GM12801 (cell line): ENCODE measurements around the gene CHML.

ENCODE experiments used
- CTCF ChIP-seq: IDR thresholded peaks from one replicate; pipeline ENCODE4 v1.5.1; 2011; ENCODE audit warnings: control low read depth; ENCODE audit not compliant: insufficient read length; ENCODE audit errors: extremely low read depth

The CHML gene

DNA sequence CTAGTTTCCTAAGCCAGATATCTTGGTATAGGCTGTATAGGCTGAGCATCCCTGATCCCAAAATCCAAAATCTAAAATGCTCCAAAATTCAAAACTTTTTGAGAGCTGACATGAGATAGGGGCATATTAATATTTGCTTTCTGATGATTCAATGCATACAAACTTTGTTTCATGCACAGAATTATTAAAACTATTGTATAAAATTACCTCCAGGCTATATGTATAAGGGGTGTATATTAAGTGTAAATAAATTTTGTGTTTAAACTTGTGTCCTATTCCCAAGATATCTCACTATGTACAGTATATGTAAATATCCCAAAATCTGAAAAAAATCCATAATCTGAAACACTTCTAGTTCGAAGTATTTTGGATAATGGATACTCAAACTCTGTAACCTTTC, 14.5 kb upstream of the CHML start:
- TF ChIP-seq CTCF: no peak

DNA sequence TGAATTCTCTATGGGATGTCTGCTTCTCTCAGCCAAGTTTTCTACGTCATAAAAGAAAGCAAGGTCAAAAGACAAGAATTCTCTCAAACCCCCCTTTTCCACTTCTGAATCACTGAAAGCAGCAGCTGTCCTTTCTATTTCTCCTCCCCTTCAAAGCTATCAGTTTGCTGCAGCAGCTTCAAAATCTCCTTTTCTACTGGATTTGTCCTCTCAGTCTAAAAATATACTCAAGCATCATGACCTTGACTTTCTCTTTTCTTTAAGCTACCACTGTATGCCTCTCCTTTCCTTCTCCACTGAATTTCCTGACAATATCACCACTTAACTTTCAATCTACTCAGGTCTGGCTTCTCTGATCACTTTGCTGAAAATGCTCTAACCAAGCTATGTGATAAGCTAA, 13.8 kb upstream of the CHML start:
- no peak for TF ChIP-seq CTCF

- TF ChIP-seq CTCF: no peak
Measured at GRCh38 chr1:241652012-241652411, 11.8 kb upstream of the CHML start, which contains the start of gene WDR64. WDR64 (plus strand) TSS chr1:241652281; CDS start chr1:241652485, 204 bp downstream.

DNA sequence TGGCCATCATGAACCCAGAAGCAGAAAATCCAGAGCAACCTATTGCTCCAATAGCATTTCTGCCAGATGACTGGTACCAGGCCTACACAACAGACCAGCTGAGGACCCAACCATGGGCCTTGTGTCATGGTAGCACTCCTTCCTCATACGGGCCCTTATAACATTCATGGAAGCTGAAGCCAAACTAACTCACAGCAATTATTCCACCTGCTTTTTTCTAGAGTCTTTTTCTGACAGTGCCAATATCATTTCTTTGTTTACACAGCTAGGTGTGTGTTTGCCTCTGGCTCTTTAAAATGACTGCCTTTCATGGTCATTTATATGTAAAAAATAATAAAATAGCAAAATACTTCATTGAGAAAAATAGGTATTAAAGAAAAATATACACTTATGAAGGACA, 8.0 kb upstream of the CHML start:
- TF ChIP-seq CTCF: no peak

GRCh38 chr1:241647658-241648057, 7.5 kb upstream of the CHML start:
- TF ChIP-seq CTCF: no peak

- TF ChIP-seq CTCF: no peak
Measured at GRCh38 chr1:241646201-241646600, 6.0 kb upstream of the CHML start.

- no peak for TF ChIP-seq CTCF
Measured at GRCh38 chr1:241645199-241645598, 5.0 kb upstream of the CHML start.

- no peak for TF ChIP-seq CTCF
Measured at GRCh38 chr1:241644259-241644658, 4.1 kb upstream of the CHML start.
